ENCODE data around the gene PSKH1.
A peak's percentile ranks its signal among the peaks of the same experiment; 100 is the strongest.
"Not testable (repeated sequence)": the region's sequence is repeated elsewhere in the genome, so short reads cannot be mapped to it uniquely, and the experiment has no call there.

PSKH1 gene

DNA sequence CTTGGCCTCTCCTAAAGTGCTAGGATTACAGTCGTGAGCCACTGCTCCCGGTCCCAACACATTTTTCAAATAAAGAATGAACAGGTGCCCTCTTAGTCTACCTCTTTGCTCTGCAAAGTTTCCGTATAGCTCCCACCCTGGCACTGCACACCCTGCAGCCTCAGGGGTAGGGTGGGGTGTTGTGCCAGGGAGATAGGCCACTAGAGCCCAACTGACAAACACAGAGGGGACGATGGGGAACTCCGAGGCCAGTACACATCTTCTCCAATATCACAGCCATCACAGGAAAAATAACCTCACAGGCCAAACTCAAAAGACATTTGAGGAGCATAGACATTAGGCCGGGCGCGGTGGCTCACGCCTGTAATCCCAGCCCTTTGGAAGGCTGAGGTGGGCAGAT is 78.1 kb downstream of the PSKH1 start:
- peaks cover 25% of the 10 kb centered on the region for H3K27me3 Mint-ChIP-seq (ENCODE audit: low read depth, poor library complexity)
- no peak for DNase-seq
- TF ChIP-seq, protein P1, sequence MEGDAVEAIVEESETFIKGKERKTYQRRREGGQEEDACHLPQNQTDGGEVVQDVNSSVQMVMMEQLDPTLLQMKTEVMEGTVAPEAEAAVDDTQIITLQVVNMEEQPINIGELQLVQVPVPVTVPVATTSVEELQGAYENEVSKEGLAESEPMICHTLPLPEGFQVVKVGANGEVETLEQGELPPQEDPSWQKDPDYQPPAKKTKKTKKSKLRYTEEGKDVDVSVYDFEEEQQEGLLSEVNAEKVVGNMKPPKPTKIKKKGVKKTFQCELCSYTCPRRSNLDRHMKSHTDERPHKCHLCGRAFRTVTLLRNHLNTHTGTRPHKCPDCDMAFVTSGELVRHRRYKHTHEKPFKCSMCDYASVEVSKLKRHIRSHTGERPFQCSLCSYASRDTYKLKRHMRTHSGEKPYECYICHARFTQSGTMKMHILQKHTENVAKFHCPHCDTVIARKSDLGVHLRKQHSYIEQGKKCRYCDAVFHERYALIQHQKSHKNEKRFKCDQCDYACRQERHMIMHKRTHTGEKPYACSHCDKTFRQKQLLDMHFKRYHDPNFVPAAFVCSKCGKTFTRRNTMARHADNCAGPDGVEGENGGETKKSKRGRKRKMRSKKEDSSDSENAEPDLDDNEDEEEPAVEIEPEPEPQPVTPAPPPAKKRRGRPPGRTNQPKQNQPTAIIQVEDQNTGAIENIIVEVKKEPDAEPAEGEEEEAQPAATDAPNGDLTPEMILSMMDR (IDR thresholded peaks at IDR 0.05): no peak
- peak overlapping the region; percentile 74 for H3K27ac Mint-ChIP-seq
- H3K36me3 Mint-ChIP-seq (ENCODE audit: low read depth): no peaks in the 10 kb centered on the region
- peak overlapping the region; percentile 26 for H3K4me3 Mint-ChIP-seq
- peaks cover 48% of the 10 kb centered on the region for H3K4me1 Mint-ChIP-seq
- H3K9me3 Mint-ChIP-seq: no peaks in the 10 kb centered on the region

DNA sequence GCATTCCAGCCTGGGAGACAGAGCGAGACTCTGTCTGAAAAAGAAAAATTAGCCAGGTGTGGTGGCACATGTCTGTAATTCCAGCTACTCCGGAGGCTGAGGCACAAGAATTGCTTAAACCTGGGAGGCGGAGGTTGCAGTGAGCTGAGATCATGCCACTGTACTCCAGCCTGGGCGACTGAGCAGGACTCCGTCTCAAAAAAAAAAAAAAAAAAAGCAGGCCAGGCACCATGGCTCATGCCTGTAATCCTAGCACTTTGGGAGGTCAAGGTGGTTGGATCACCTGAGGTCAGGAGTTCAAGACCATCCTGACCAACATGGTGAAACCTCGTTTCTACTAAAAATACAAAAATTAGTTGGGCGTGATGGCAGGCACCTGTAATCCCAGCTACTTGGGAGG is 79.2 kb downstream of the PSKH1 start:
- not testable (repeated sequence) for H3K9me3 Mint-ChIP-seq; H3K36me3 Mint-ChIP-seq (ENCODE audit: low read depth); DNase-seq; H3K27ac Mint-ChIP-seq; H3K4me3 Mint-ChIP-seq
- Mint-ChIP-seq H3K4me1 (peaks cover 38% of the 10 kb centered on the region), H3K27me3 (ENCODE audit: low read depth, poor library complexity) (peaks cover 32% of the 10 kb centered on the region)

DNA sequence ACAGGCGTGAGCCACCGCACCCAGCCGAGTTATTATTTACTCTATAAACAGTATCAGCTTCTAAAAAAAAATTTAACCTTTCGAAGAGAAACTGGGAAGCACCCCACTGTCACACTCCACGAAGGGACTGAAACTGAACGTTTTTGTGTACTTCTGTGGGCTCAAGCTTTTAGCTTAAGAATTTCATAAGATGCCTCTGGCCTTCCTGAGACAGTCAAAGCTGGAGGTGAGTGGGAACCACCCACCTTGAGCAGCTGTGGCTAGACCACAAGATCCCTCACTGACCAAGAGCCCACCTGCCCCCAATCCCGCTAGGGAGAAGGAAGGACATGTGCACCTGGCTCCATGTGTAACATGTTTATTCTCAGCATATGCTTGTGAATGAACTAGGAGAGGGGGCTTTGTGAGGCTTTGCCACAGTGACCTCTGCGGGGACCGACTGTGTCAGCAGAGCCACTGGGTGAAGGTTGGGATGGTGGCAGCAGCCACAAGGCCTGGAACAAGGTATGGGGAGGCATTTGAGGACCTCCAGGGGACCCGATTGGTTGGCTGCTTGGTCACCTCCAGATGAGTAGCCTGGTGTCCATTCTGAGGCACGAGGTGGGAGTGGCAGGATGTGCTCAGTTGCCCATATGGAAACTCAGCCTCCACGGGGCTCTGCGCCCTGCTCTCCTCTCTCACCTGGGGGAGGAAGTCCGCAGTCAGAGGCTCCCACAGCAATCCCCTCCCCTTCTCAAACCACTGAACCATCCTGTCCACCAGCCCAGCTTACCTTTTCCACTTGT is 82.5 kb downstream of the PSKH1 start:
- Mint-ChIP-seq H3K36me3 (ENCODE audit: low read depth) (no peaks in the 10 kb centered on the region), H3K4me1 (peaks cover 20% of the 10 kb centered on the region), H3K27me3 (ENCODE audit: low read depth, poor library complexity) (peaks cover 44% of the 10 kb centered on the region), H3K9me3 (no peaks in the 10 kb centered on the region), H3K27ac (no peak overlapping the region), H3K4me3 (peak overlapping the region; percentile 25)
- DNase-seq: no peak
- TF ChIP-seq, protein P1 (IDR thresholded peaks at IDR 0.05): no peak

DNA sequence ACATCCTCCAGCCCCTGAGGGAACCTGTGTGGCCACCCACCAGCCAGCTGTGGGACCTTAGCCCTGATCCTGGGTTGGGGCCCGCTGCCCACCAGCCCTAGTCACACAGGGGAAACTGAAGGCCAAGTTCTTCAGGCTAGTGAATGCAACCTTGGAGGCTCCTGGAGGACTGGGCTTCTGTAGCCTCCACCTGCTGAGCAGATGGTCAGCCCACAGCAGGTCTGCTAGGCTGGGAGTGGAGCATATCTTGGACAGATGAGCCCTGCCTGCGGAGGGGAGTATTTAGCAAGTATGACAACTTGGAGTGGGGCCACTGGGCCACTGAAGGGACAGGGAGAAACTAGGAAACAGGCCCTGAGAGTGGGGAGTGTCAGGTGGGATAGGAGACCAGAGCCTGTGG is 83.2 kb downstream of the PSKH1 start:
- Mint-ChIP-seq H3K9me3 (no peaks in the 10 kb centered on the region), H3K27ac (no peak overlapping the region), H3K27me3 (ENCODE audit: low read depth, poor library complexity) (peaks cover 39% of the 10 kb centered on the region), H3K4me3 (no peak overlapping the region), H3K36me3 (ENCODE audit: low read depth) (no peaks in the 10 kb centered on the region), H3K4me1 (peaks cover 13% of the 10 kb centered on the region)
- no peak for DNase-seq
- TF ChIP-seq, protein P1 (IDR thresholded peaks at IDR 0.05): no peak

DNA sequence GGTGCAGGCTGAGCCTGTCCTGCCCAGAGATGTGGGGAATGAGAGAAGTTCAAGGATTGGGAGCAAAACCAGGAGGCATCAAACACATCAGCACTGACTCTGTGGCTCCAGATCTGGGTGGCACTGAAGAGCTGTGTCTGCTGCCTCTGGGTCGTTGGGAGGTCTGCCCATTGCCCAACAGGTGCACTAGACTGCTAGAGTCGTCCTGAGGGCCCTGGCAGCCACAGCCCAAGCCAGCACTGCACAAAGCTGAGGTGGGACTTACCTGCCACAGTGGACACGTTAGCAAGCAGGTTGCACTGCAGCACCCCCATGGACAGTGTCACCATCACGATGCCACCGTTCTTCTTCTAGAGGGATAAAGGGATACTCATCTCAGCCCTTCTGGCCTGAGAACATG is 84.0 kb downstream of the PSKH1 start:
- no peak for DNase-seq

DNA sequence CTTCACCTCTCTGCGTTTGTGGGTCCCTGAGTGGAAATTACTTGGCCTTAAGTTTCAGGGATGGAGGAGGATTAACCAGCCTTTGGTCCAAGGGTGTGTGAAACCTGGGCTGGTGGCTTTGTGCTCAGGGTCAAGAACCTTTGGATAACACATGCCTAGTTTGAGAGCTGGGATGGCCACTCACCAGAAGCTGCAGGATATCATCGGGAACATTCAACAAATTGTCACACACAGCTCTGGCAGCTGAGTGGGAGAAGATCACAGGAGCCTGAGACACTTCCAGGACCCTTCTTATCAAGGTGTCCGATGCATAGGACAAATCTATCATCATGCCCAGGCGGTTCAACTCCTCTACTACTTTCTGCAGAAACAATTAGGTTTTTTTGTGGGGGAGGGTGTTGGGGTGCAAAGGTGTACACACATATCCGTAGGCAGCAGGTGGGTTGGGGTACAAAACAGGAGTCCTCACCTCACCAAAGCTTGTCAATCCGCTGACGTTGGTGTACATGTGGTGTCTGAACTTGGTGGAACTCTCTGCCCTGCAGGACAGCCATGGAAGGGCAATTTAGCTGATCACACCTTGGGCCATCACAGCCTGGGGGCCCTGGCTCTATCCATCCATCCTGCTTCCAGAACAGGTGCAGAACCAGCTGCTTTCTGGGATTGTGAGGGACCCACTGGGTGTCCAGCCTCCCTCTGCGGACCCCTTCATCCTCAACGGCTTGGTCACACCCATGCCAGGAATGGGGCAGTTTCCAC is 84.6 kb downstream of the PSKH1 start:
- Mint-ChIP-seq H3K9me3 (peaks cover 3% of the 10 kb centered on the region), H3K27me3 (ENCODE audit: low read depth, poor library complexity) (peaks cover 37% of the 10 kb centered on the region), H3K4me3 (no peak overlapping the region), H3K36me3 (ENCODE audit: low read depth) (no peaks in the 10 kb centered on the region), H3K27ac (no peak overlapping the region), H3K4me1 (peaks cover 12% of the 10 kb centered on the region)
- TF ChIP-seq, protein P1 (IDR thresholded peaks at IDR 0.05): no peak
- no peak for DNase-seq

More for the DNA sequence above, 84.0 kb downstream of the PSKH1 start:
- Mint-ChIP-seq H3K4me1 (peaks cover 10% of the 10 kb centered on the region), H3K27ac (no peak overlapping the region), H3K27me3 (ENCODE audit: low read depth, poor library complexity) (peaks cover 34% of the 10 kb centered on the region), H3K4me3 (no peak overlapping the region), H3K36me3 (ENCODE audit: low read depth) (no peaks in the 10 kb centered on the region), H3K9me3 (no peaks in the 10 kb centered on the region)
- TF ChIP-seq, protein P1 (IDR thresholded peaks at IDR 0.05): no peak

Measured in nephron progenitor cell (in vitro differentiated cells).